Heart right ventricle (tissue), 16 donors: Measurements from ENCODE around the gene RHCG. TPM values are rescaled to one million over a fixed set of nuclear protein-coding genes. Genes with fewer than 3 reads are reported as not detected.

ENCODE experiments used
- ATAC-seq, 8 donors: fragments of 200-7000 bp; cut with Tn5 transposase; one replicate each; pipeline ENCODE4 v1.9.1; 2020; ENCODE audit warnings: mild to moderate bottlenecking in 8 of 8, moderate library complexity in 8 of 8, moderate number of reproducible peaks in 1 of 8
- DNase-seq, 2 donors: peaks; one replicate each; pipeline ENCODE4 v3.0.0-alpha.2; 2020
- H3K27ac ChIP-seq, 10 donors: fragments of 200-600 bp; sonication (generic) in 2 of 10; one replicate each; pipeline versions ENCODE4 v1.5.0 to v1.8.0; 2020 to 2022; ENCODE audit warnings: mild to moderate bottlenecking in 3 of 10
- H3K27me3 ChIP-seq, 7 donors: fragments of 200-600 bp; one replicate each; pipeline ENCODE4 v1.8.0; 2021 to 2022; ENCODE audit warnings: mild to moderate bottlenecking in 2 of 7
- H3K36me3 ChIP-seq, 9 donors: fragments of 200-600 bp; sonication (generic) in 1 of 9; one replicate each; pipeline versions ENCODE4 v1.5.0 to v1.8.0; 2020 to 2022; ENCODE audit warnings: mild to moderate bottlenecking in 2 of 9
- H3K4me1 ChIP-seq, 9 donors: fragments of 200-600 bp; sonication (generic) in 1 of 9; one replicate each; pipeline versions ENCODE4 v1.5.0 to v1.8.0; 2020 to 2022; ENCODE audit warnings: mild to moderate bottlenecking in 4 of 9
- H3K4me3 ChIP-seq, 10 donors: fragments of 200-600 bp; sonication (generic) in 2 of 10; one replicate each; pipeline versions ENCODE4 v1.5.0 to v1.8.0; 2020 to 2022; ENCODE audit warnings: mild to moderate bottlenecking in 7 of 10, moderate library complexity in 2 of 10
- H3K9me3 ChIP-seq, 11 donors: fragments of 200-600 bp in 10 of 11; sonication (generic) in 2 of 11; one replicate each; pipeline versions ENCODE4 v1.5.0 to v1.8.0; 2013 to 2022; ENCODE audit warnings: mild to moderate bottlenecking in 2 of 11, control low read depth in 1 of 11, moderate library complexity in 1 of 11
- WGBS, 2 donors: extraction: QIAGEN DNeasy Blood & Tissue Kit; methylation state at CpG; one replicate each; pipeline ENCODE4 v1.1.7; 2013; ENCODE audit warnings: inconsistent platforms in 1 of 2; 5-methylcytosine and 5-hydroxymethylcytosine counted together
- intact Hi-C, 10 donors: fragments of 100-400 bp; cut with DNase I; formaldehyde crosslinking; loops; one replicate each; pipeline versions ENCODE4 v1.11.1 to v1.14.2; 2022
- polyA plus RNA-seq, 2 donors: library from polyadenylated mRNA; stranded (reverse); fragments of 200-250 nt; gene quantifications; one replicate each; pipeline ENCODE4 v1.2.3, GENCODE V29; 2013
- total RNA-seq, 10 donors: library from RNA; stranded (reverse); fragmentation: NEBNext Ultra II Directional in 3 of 10; extraction: Animal tissue kit (Norgen Biotek cat#: 25700) in 3 of 10; gene quantifications; one replicate each; pipeline versions ENCODE4 v1.2.1 to v1.2.4, GENCODE V29; 2021 to 2023
- TF ChIP-seq, protein P1 (sequence below), 9 donors: fragments of 200-600 bp; sonication (generic) in 2 of 9; IDR thresholded peaks; one replicate each; pipeline versions ENCODE4 v1.5.0 to v1.8.0; 2021 to 2022; ENCODE audit warnings: antibody characterized with exemption in 9 of 9, mild to moderate bottlenecking in 5 of 9, moderate library complexity in 1 of 9
- donor health status: Arrhythmogenic right ventricular cardiomyopathy.
- donor health status: ischemic (EF 13 %, LVEDD 7.1; RV severe dilation, severe dysfunction).
- donor health status: healthy with polysubstance abuse.
- donor health status: DM: no; HTN: yes; CAD: no.
- donor health status: DM: no; HTN: no; CAD: no.
- donor health status: ischemic (EF 25% LVEDD 6.9; RV normal size, moderate dysfunction).
- donor health status: ischemic (EF 25% LVEDD 5.7; RV mildly dilated, moderate dysfunction).
- donor health status: healthy.
- donor health status: DM: yes; HTN: yes; CAD: no.
- donor health status: Ischemic cardiomyopathy.
- donor health status: ischemic (EF 35%, LVEDD 5.7; RV mildly dilated, moderate dysfunction).
- donor health status: nonischemic (EF 11% LVEDD 7.7; RV severe dilation, severe dysfunction).
- donor health status: DM: yes; HTN: yes; CAD: no.
- donor health status: PGD.
- donor health status: ischemic (EF 29% LVEDD 5.4; RV normal size, mild dysfunction).
- donor health status: nonischemic (EF 23%, LVEDD 6.1; RV moderate dilation, normal function).

RHCG gene
- total and polyA plus RNA-seq, 12 donors: 0.32 to 1.9 (median 0.83) TPM; not detected in 6

DNA sequence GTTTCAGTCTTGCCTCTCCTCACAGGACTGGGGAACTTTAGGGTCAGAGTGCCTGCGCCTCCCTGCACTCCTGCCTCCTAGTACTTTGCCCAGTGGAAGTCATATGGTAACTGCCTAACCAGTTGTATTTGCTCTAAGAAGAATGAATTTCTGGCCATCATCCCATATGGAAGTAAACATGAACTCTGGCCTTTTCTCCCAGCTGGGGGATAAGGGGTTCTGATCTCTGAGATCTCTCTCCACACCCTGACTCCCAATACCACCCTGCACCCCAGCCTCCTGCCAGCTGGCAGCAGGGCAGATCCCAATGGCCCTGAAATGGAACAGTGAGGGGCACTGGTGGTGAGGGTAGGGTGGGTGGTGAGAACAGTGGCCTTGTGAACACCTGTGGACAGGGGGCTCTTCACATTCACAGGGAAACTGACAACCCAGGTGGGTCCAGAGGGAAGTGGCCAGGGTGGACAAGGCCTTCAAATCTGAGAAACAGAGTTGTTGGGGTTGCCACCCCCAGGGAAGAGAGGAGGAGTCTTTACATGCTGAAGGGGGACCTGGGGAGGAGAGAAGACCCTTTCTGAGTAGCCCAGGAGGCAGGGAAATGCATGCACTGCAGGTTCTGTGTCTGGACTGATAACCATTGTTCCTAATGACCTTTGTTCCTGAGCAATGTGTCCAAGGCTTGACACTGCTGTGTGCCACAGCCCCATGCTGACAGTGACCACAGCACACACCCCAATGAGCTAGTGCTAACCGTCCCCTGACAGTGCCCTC is 36.9 kb downstream of the RHCG start:
- DNase-seq: no peak
- Histone ChIP-seq H3K9me3 (peaks cover 0 to 17% (median 2%) of the 10 kb centered on the region in 11 donors), H3K4me3 (no peak overlapping the region), H3K4me1 (no peaks in the 10 kb centered on the region), H3K27me3 (peaks cover 0 to 35% (median 25%) of the 10 kb centered on the region in 7 donors), H3K27ac (no peak overlapping the region), H3K36me3 (no peaks in the 10 kb centered on the region)
- intact Hi-C loops: no loop called here
- peak in 1 of 8 donors; percentile 26 for ATAC-seq
- 52 to 54% methylated on average over 2 of the region's 2 CpGs for WGBS, 2 donors
- TF ChIP-seq, protein P1, sequence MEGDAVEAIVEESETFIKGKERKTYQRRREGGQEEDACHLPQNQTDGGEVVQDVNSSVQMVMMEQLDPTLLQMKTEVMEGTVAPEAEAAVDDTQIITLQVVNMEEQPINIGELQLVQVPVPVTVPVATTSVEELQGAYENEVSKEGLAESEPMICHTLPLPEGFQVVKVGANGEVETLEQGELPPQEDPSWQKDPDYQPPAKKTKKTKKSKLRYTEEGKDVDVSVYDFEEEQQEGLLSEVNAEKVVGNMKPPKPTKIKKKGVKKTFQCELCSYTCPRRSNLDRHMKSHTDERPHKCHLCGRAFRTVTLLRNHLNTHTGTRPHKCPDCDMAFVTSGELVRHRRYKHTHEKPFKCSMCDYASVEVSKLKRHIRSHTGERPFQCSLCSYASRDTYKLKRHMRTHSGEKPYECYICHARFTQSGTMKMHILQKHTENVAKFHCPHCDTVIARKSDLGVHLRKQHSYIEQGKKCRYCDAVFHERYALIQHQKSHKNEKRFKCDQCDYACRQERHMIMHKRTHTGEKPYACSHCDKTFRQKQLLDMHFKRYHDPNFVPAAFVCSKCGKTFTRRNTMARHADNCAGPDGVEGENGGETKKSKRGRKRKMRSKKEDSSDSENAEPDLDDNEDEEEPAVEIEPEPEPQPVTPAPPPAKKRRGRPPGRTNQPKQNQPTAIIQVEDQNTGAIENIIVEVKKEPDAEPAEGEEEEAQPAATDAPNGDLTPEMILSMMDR (IDR thresholded peaks at IDR 0.05): no peak

DNA sequence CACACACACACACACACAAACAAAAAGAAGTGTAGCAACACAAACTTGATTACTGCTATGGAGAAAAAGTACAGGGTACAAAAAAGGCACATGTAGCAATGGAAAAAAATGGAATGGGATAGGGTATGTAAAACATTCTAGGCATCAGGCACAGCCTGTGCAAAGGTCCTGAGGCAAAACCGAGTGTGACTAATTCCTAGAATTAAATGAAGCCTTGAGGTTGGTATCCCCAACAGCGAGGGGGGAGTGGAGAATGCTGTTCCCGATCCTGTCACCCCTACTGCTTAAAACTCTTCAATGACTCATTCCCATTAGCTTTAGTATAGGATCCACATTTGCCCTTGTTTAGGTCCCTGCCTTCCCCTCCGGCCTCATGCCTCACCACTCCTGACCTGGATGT is 37.9 kb downstream of the RHCG start:
- intact Hi-C loops: no loop called here
- Histone ChIP-seq H3K27me3 (peaks cover 0 to 37% (median 27%) of the 10 kb centered on the region in 7 donors), H3K27ac (no peak overlapping the region), H3K9me3 (peaks cover 0 to 17% (median 2%) of the 10 kb centered on the region in 11 donors), H3K4me3 (no peak overlapping the region), H3K36me3 (no peaks in the 10 kb centered on the region), H3K4me1 (no peaks in the 10 kb centered on the region)
- 68 to 70% methylated on average over 4 of the region's 4 CpGs for WGBS, 2 donors
- TF ChIP-seq, protein P1 (IDR thresholded peaks at IDR 0.05): no peak
- DNase-seq: no peak
- no peak for ATAC-seq

DNA sequence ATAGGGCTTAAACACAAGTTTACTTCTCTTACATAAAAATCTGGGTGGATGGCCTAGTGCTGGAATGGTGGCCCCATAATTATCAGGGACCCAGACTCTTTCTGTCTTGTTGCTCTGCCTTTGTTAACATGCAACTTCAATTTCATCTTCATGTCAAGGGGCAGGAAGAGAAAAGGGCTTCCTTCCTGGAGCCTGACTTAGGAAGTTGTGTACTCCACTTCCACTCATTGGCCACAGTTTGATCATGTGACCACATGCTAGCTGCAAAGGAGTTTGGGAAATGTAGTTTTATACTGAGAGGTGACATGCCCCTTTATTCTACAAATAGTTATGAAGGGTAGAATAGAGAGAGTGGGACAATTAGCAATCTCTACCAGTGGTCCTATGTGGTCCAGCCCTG is 39.3 kb downstream of the RHCG start:
- Histone ChIP-seq H3K27ac (no peak overlapping the region), H3K9me3 (peaks cover 0 to 17% (median 2%) of the 10 kb centered on the region in 11 donors), H3K27me3 (peaks cover 0 to 46% (median 33%) of the 10 kb centered on the region in 7 donors), H3K4me3 (no peak overlapping the region), H3K36me3 (no peaks in the 10 kb centered on the region), H3K4me1 (no peaks in the 10 kb centered on the region)
- no peak for DNase-seq
- intact Hi-C loops: no loop called here
- TF ChIP-seq, protein P1 (IDR thresholded peaks at IDR 0.05): no peak
- no peak for ATAC-seq

DNA sequence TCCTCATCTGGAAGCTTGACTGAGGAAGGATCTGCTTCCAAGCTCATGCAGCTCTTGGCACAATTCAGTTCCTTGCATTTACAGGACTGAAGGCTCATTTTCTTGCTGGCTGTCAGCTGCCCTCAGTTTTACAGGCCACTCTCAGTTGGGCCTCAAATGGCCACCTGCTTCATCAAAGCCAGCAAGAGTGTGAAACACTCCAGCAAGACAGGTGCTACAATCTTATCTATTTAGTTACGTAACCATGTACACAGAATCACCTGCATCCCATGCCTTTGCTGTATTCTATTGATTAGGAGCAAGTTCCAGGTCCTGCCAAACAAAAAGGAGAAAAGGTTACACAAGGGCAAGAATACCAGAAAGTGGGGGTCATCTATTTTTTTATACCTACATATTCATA is 40.8 kb downstream of the RHCG start:
- TF ChIP-seq, protein P1 (IDR thresholded peaks at IDR 0.05): no peak
- no peaks in the 10 kb centered on the region for H3K4me1 ChIP-seq
- no peak overlapping the region for H3K27ac ChIP-seq
- peaks cover 0 to 48% (median 33%) of the 10 kb centered on the region in 7 donors for H3K27me3 ChIP-seq
- ATAC-seq: no peak
- intact Hi-C loops: no loop called here
- H3K9me3 ChIP-seq: peaks cover 0 to 17% (median 2%) of the 10 kb centered on the region in 11 donors
- H3K4me3 ChIP-seq: no peak overlapping the region
- no peak for DNase-seq
- 78 to 86% methylated on average over 1 of the region's 1 CpG for WGBS, 2 donors
- H3K36me3 ChIP-seq: no peaks in the 10 kb centered on the region
